ENCODE data around the gene TNS1. TPM values are rescaled to one million over a fixed set of nuclear protein-coding genes. Genes with fewer than 3 reads are reported as not detected.

Gene TNS1
- total RNA-seq, 1 experiment from 2014 or later: 0.49 TPM

DNA sequence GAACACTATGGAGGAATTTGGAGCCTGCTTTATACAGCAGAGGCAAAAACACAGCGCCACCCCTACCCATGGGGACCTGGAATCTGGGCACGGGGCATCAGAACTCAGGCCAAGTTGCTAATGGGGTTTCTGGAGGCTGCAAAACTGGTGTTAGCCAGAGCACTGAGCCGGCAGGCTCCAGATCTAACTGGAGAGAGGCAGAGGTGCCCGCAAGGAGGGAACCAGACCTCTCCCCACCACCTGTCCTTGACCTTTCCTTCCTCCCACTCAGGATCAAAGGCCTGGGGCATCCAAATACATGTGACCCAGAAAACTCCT lies 126.6 kb downstream of the TNS1 start:
- intact Hi-C loops (cut with micrococcal nuclease; ENCODE audit: unreplicated experiment): no loop called here
- H3K27me3 ChIP-seq (ENCODE audit: control insufficient read depth, insufficient read depth, low read length): no peaks in the 10 kb centered on the region; the same call in 1 of the 2 replicates
- in situ Hi-C loops (cut with HindIII; ENCODE audit: low pct_unique_long_range_greater_than_20kb, low sequenced_read_pairs): no loop called here
- no TSS peak for BruUV-seq (replicated peaks)
- DNase-seq (ENCODE audit: low read depth, low spot score) (no peak), ATAC-seq (no peak)
- H3K4me1 ChIP-seq (ENCODE audit: control insufficient read depth, insufficient read depth, low read length): no peaks in the 10 kb centered on the region
- no peaks in the 10 kb centered on the region for H3K9me3 ChIP-seq (ENCODE audit: control insufficient read depth, insufficient read depth, low read depth, low read length)
- ChIA-PET POLR2A (no interaction called here), CTCF (no interaction called here)
- no peak overlapping the region for H3K4me3 ChIP-seq (ENCODE audit: low read depth in 2 of 2, low read length in 2 of 2)
- no peaks in the 10 kb centered on the region for H3K36me3 ChIP-seq (ENCODE audit: control insufficient read depth, insufficient read depth, low read length)
- no peak overlapping the region for H3K27ac ChIP-seq (ENCODE audit: low read length)
- TF ChIP-seq, protein P1, sequence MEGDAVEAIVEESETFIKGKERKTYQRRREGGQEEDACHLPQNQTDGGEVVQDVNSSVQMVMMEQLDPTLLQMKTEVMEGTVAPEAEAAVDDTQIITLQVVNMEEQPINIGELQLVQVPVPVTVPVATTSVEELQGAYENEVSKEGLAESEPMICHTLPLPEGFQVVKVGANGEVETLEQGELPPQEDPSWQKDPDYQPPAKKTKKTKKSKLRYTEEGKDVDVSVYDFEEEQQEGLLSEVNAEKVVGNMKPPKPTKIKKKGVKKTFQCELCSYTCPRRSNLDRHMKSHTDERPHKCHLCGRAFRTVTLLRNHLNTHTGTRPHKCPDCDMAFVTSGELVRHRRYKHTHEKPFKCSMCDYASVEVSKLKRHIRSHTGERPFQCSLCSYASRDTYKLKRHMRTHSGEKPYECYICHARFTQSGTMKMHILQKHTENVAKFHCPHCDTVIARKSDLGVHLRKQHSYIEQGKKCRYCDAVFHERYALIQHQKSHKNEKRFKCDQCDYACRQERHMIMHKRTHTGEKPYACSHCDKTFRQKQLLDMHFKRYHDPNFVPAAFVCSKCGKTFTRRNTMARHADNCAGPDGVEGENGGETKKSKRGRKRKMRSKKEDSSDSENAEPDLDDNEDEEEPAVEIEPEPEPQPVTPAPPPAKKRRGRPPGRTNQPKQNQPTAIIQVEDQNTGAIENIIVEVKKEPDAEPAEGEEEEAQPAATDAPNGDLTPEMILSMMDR (IDR thresholded peaks at IDR 0.05): no peak
- TF ChIP-seq, protein P2, sequence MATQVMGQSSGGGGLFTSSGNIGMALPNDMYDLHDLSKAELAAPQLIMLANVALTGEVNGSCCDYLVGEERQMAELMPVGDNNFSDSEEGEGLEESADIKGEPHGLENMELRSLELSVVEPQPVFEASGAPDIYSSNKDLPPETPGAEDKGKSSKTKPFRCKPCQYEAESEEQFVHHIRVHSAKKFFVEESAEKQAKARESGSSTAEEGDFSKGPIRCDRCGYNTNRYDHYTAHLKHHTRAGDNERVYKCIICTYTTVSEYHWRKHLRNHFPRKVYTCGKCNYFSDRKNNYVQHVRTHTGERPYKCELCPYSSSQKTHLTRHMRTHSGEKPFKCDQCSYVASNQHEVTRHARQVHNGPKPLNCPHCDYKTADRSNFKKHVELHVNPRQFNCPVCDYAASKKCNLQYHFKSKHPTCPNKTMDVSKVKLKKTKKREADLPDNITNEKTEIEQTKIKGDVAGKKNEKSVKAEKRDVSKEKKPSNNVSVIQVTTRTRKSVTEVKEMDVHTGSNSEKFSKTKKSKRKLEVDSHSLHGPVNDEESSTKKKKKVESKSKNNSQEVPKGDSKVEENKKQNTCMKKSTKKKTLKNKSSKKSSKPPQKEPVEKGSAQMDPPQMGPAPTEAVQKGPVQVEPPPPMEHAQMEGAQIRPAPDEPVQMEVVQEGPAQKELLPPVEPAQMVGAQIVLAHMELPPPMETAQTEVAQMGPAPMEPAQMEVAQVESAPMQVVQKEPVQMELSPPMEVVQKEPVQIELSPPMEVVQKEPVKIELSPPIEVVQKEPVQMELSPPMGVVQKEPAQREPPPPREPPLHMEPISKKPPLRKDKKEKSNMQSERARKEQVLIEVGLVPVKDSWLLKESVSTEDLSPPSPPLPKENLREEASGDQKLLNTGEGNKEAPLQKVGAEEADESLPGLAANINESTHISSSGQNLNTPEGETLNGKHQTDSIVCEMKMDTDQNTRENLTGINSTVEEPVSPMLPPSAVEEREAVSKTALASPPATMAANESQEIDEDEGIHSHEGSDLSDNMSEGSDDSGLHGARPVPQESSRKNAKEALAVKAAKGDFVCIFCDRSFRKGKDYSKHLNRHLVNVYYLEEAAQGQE (IDR thresholded peaks at IDR 0.05; ENCODE audit: insufficient read depth in 1 of 2, low read depth in 2 of 2, low read length in 1 of 2): no peak
- TF ChIP-seq POLR2AphosphoS5 (IDR thresholded peaks at IDR 0.05; ENCODE audit: low read depth, low read length) (no peak), TCF7L2 (IDR thresholded peaks at IDR 0.05; ENCODE audit: low read depth, low read length) (no peak), SIN3A (IDR thresholded peaks at IDR 0.05; ENCODE audit: borderline replicate concordance, insufficient read depth, low read depth, low read length) (no peak)

DNA sequence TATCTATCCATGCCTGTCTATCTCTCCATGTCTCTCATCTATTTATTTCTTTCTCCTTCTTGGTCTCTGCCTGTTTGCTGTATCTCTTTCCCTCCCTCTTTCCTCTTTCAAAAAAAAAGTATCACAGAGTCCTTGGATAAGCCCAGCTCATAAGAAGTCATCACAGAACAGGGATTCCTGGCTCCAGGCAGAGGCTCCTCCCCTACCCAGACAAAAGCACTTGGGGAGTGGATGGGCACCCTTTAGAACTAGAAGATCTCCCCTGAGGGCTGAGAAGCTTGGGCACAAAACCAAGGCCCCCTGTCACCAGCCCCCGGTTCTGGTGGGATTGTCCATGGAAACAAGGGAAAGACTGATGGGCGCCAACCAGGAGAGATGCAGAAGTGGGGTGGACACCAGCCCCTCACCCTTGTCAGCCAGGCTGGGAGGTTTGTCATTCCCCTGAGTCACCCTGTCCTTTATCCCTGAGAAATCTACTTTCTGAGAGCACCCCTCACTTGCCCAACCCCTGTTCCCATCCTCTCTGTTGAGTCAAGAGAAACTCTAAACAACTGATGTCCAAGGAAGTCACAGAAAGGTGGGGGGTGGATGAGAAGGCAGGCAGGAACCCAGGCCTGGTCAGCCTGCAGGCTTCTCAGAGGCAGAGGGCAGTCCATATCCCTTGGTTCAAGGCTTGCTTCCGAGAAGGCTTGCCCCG lies 127.1 kb downstream of the TNS1 start:
- Histone ChIP-seq H3K4me1 (ENCODE audit: control insufficient read depth, insufficient read depth, low read length) (no peaks in the 10 kb centered on the region), H3K27me3 (ENCODE audit: control insufficient read depth, insufficient read depth, low read length) (no peaks in the 10 kb centered on the region; the same call in 1 of the 2 replicates), H3K27ac (ENCODE audit: low read length) (no peak overlapping the region), H3K4me3 (ENCODE audit: low read depth in 2 of 2, low read length in 2 of 2) (no peak overlapping the region), H3K9me3 (ENCODE audit: control insufficient read depth, insufficient read depth, low read depth, low read length) (no peaks in the 10 kb centered on the region), H3K36me3 (ENCODE audit: control insufficient read depth, insufficient read depth, low read length) (no peaks in the 10 kb centered on the region)
- in situ Hi-C loops (cut with HindIII; ENCODE audit: low pct_unique_long_range_greater_than_20kb, low sequenced_read_pairs) (no loop called here), intact Hi-C loops (cut with micrococcal nuclease; ENCODE audit: unreplicated experiment) (no loop called here)
- no peak for TF ChIP-seq SIN3A (IDR thresholded peaks at IDR 0.05; ENCODE audit: borderline replicate concordance, insufficient read depth, low read depth, low read length)
- TF ChIP-seq POLR2AphosphoS5 (IDR thresholded peaks at IDR 0.05; ENCODE audit: low read depth, low read length): no peak
- TF ChIP-seq, protein P2 (IDR thresholded peaks at IDR 0.05; ENCODE audit: insufficient read depth in 1 of 2, low read depth in 2 of 2, low read length in 1 of 2): no peak
- no peak for TF ChIP-seq TCF7L2 (IDR thresholded peaks at IDR 0.05; ENCODE audit: low read depth, low read length)
- TF ChIP-seq, protein P1 (IDR thresholded peaks at IDR 0.05): no peak
- DNase-seq (ENCODE audit: low read depth, low spot score) (no peak), ATAC-seq (no peak)
- POLR2A ChIA-PET: no interaction called here
- CTCF ChIA-PET: no interaction called here
- BruUV-seq (replicated peaks): no TSS peak

Measured in Panc1 (cell line).